MCF 10A (cell line): ENCODE results near the gene ANKIB1. TPM values are rescaled to one million over a fixed set of nuclear protein-coding genes. Genes with fewer than 3 reads are reported as not detected.

Experiments
- BruUV-seq: library from RNA; stranded (reverse); fragments of 400-500 nt; replicated peaks from 2 replicates; lab custom pipeline; 2021; lab: Mats Ljungman, UMichigan
- CTCF ChIA-PET: fragments of 300-600 bp; sonication (Branson Sonifier 250); formaldehyde crosslinking; extraction: SDS; loops from one replicate; lab custom pipeline; 2021; ENCODE audit warnings: antibody characterized with exemption, inconsistent platforms; lab: Yijun Ruan, JAX
- POLR2A ChIA-PET: fragments of 300-600, 350-650 bp; sonication (Branson Sonifier 250); formaldehyde crosslinking; extraction: SDS; loops from one replicate; lab custom pipeline; 2020; ENCODE audit warnings: antibody characterized with exemption, inconsistent platforms; lab: Yijun Ruan, JAX
- DNase-seq: peaks from one replicate; pipeline ENCODE4 v3.0.0-alpha.2; 2018; ENCODE audit not compliant: unreplicated experiment
- H3K27ac Mint-ChIP-seq: one replicate; pipeline ENCODE4 v1.8.0; 2022; ENCODE audit warnings: mild to moderate bottlenecking, low read depth, mixed read lengths; ENCODE audit not compliant: unreplicated experiment
- H3K27me3 Mint-ChIP-seq: one replicate; pipeline ENCODE4 v1.8.0; 2022; ENCODE audit warnings: mixed read lengths; ENCODE audit not compliant: insufficient read depth, unreplicated experiment
- H3K36me3 Mint-ChIP-seq: one replicate; pipeline ENCODE4 v1.8.0; 2022; ENCODE audit warnings: mild to moderate bottlenecking, moderate library complexity, mixed read lengths; ENCODE audit not compliant: insufficient read depth, unreplicated experiment
- H3K4me1 Mint-ChIP-seq: one replicate; pipeline ENCODE4 v1.8.0; 2022; ENCODE audit warnings: mixed read lengths; ENCODE audit not compliant: insufficient read depth, unreplicated experiment
- H3K4me3 Mint-ChIP-seq: one replicate; pipeline ENCODE4 v1.8.0; 2022; ENCODE audit warnings: mild to moderate bottlenecking, moderate library complexity, mixed read lengths; ENCODE audit not compliant: unreplicated experiment
- H3K9me3 Mint-ChIP-seq: one replicate; pipeline ENCODE4 v1.8.0; 2022; ENCODE audit warnings: mixed read lengths; ENCODE audit not compliant: unreplicated experiment
- intact Hi-C: fragments of 100-400 bp; cut with micrococcal nuclease; formaldehyde crosslinking; loops from 2 replicates; pipeline ENCODE4 v1.14.1; 2022
- total RNA-seq: library from RNA; stranded (reverse); gene quantifications from 2 replicates; pipeline ENCODE4 v1.2.3, GENCODE V29; 2022
- TF ChIP-seq, protein P1 (sequence below): fragments of 200-600 bp; IDR thresholded peaks from one replicate; pipeline ENCODE4 v1.8.0; 2022; ENCODE audit warnings: antibody characterized with exemption, mild to moderate bottlenecking; ENCODE audit not compliant: unreplicated experiment

The ANKIB1 gene
- total RNA-seq, 1 experiment from 2014 or later, result 33.0 TPM

DNA sequence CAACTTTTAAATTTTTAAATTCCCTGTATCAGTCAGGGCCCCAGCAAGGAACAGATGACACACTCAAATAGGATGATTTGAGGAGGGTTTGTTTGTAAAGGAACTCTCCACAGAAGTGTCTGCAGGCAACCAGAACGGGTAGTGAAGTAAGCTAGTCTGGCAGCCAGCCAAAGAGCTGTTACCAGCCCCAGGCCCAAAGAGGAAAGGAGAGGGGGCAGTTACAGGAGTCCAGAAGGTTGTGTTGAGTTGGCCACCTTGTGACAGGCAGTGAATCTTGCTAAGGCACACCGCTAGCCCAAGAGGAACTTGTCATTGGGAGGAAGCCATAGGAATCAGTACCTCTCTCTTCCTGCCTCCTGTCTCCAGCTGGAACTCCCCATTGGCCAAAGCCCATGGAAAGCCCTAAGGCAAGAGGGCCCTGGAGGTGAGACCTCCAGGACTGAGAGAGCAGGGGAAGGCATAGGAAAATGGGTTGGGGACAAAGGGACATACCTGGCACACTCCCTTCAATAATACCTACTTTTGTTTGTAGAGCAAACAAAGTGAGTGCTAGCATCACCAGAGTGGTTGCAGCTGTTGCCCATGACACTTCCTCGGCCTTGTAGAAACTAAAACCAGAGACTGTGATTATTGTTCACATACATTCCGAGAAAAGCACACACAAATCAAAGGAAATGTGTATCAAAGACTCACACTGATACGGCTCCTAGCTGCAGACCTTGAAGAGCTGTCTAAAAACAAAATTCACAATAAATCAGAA is 176.1 kb downstream of the ANKIB1 start:
- POLR2A ChIA-PET, result no interaction called here
- no TSS peak for BruUV-seq
- Mint-ChIP-seq H3K9me3 (no peaks in the 10 kb centered on the region), H3K4me1 (peaks cover 5% of the 10 kb centered on the region), H3K27me3 (no peaks in the 10 kb centered on the region), H3K27ac (no peak overlapping the region), H3K4me3 (no peak overlapping the region), H3K36me3 (no peaks in the 10 kb centered on the region)
- CTCF ChIA-PET, result interaction anchor here (0.9 to 1.6 kb wide), 3 partner anchors 9 to 39 kb away, joined by 3 to 6 read pairs (median 4); partner anchors contain the start of gene GATAD1
- TF ChIP-seq, protein P1, sequence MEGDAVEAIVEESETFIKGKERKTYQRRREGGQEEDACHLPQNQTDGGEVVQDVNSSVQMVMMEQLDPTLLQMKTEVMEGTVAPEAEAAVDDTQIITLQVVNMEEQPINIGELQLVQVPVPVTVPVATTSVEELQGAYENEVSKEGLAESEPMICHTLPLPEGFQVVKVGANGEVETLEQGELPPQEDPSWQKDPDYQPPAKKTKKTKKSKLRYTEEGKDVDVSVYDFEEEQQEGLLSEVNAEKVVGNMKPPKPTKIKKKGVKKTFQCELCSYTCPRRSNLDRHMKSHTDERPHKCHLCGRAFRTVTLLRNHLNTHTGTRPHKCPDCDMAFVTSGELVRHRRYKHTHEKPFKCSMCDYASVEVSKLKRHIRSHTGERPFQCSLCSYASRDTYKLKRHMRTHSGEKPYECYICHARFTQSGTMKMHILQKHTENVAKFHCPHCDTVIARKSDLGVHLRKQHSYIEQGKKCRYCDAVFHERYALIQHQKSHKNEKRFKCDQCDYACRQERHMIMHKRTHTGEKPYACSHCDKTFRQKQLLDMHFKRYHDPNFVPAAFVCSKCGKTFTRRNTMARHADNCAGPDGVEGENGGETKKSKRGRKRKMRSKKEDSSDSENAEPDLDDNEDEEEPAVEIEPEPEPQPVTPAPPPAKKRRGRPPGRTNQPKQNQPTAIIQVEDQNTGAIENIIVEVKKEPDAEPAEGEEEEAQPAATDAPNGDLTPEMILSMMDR, result no peak
- peak; percentile 18 for DNase-seq
- intact Hi-C loops, result no loop called here

GRCh38 chr7:92422926-92423325 is 177.2 kb downstream of the ANKIB1 start:
- intact Hi-C loops, result no loop called here
- CTCF ChIA-PET, result interaction anchor here (0.5 to 3.2 kb wide), 6 partner anchors 11 to 208 kb away, joined by 3 to 42 read pairs (median 4); partner anchors contain the start of gene GATAD1
- H3K9me3 Mint-ChIP-seq, result no peaks in the 10 kb centered on the region
- peaks cover 5% of the 10 kb centered on the region for H3K4me1 Mint-ChIP-seq
- DNase-seq, result no peak
- no TSS peak for BruUV-seq
- TF ChIP-seq, protein P1, result no peak
- H3K4me3 Mint-ChIP-seq, result no peak overlapping the region
- H3K27me3 Mint-ChIP-seq, result no peaks in the 10 kb centered on the region
- H3K27ac Mint-ChIP-seq, result no peak overlapping the region
- H3K36me3 Mint-ChIP-seq, result no peaks in the 10 kb centered on the region
- POLR2A ChIA-PET, result no interaction called here

DNA sequence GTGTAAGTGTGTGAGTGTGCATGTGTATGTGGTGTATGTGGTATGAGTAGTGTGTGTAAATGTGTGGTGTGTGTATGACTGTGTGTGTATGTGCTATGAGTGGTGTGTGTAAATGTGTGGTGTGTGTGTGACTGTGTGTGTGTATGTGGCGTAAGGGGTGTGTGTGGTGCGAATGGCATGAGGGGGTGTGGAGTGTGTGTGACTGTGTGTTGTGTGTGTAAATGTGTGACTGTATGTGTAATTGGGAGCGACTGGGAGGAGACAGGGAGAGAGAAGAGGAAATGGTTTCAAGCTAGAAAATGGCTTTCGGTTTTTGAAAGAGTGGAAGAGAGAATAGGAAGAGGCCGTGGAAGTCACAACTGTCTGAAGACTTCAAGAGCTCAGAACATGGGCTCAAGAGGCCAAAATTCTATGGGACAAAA is 177.9 kb downstream of the ANKIB1 start:
- Mint-ChIP-seq H3K9me3 (no peaks in the 10 kb centered on the region), H3K4me1 (peaks cover 5% of the 10 kb centered on the region), H3K27ac (no peak overlapping the region), H3K27me3 (no peaks in the 10 kb centered on the region), H3K4me3 (peak overlapping the region; percentile 0), H3K36me3 (no peaks in the 10 kb centered on the region)
- TF ChIP-seq, protein P1, result no peak
- no TSS peak for BruUV-seq
- ChIA-PET POLR2A (interaction anchor here (0.8 to 1.3 kb wide), 5 partner anchors 11 to 104 kb away, joined by 3 to 14 read pairs (median 3); partner anchors contain the start of gene GATAD1), CTCF (interaction anchor here (0.5 to 4.1 kb wide), 16 partner anchors 9 to 271 kb away, joined by 3 to 52 read pairs (median 3); partner anchors contain the start of gene GATAD1)
- no peak for DNase-seq
- intact Hi-C loops, result loop anchor here (1.0 kb wide), 1 partner anchor 24 kb away; the partner anchor contains the start of gene GATAD1

DNA sequence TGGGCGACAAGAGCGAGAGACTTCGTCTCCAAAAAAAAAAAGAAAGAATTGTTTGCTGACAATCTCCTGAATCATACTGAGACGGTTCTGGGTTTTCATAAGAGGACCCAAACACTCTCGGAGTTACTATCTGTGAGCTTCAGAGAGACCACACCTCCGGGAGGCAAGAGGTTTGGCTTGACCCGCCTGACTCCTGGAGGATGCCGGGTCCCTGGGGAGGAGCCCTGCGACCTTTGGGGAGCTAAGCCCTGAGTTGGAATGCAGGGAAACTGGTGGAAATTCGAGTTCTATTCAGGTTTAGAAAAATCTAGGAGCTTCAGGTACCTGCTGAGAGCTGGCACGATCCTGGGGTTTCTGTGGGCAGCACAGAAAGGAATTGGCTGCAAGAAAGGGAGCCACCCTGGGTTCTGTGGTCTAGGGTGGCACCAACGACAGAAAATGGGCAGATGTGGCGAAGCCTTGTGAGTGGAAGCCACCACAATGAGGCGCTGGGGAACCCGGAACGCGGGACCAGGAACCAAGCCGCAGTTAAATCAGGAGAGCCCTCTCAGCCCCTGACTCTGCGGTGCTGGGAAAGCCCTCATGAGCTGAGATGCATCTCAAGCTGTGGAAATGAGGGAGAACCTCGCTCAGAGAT is 179.7 kb downstream of the ANKIB1 start:
- no peak overlapping the region for H3K4me3 Mint-ChIP-seq
- no peak for DNase-seq
- H3K9me3 Mint-ChIP-seq, result no peaks in the 10 kb centered on the region
- no peak overlapping the region for H3K27ac Mint-ChIP-seq
- ChIA-PET CTCF (interaction anchor here (0.5 to 4.1 kb wide), 18 partner anchors 10 to 477 kb away, joined by 3 to 52 read pairs (median 4); partner anchors contain the start of gene GATAD1), POLR2A (no interaction called here)
- no peaks in the 10 kb centered on the region for H3K36me3 Mint-ChIP-seq
- TF ChIP-seq, protein P1, result no peak
- no TSS peak for BruUV-seq
- no peaks in the 10 kb centered on the region for H3K27me3 Mint-ChIP-seq
- intact Hi-C loops, result no loop called here
- peaks cover 5% of the 10 kb centered on the region for H3K4me1 Mint-ChIP-seq
